ENCODE data around the gene PALLD. TPM values are rescaled to one million over a fixed set of nuclear protein-coding genes. Genes with fewer than 3 reads are reported as not detected.
"Not testable (repeated sequence)": the region's sequence is repeated elsewhere in the genome, so short reads cannot be mapped to it uniquely, and the experiment has no call there.

The PALLD gene
- total RNA-seq, 1 donor from 2014 or later = 22.9 TPM

- no peaks in the 10 kb centered on the region for H3K36me3 Mint-ChIP-seq (ENCODE audit: low read depth)
These were observed 202.5 kb downstream of the PALLD start for GRCh38 chr4:168699224-168699878.

DNA sequence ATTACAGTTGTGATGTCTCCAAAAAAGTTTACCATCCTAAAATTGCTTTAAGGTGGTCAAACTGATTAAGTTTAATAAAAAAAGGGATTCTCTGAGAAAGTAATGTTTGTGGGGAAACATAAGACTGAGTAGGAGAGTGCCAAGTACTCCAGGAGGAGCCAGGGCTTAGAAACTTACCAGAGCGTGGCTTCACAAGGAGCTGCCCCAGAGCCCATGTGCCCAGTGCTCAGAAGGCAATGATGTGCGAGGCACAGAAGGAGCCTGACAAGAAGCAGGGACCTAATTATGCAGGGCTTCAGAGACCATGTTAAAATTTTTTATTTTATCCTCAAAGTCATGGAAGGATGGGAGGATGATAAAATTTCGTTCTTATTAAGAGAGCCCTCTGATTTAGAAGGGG, 204.2 kb downstream of the PALLD start:
- no peak overlapping the region for H3K4me3 Mint-ChIP-seq
- no peak for DNase-seq (ENCODE audit: low spot score)
- H3K27me3 Mint-ChIP-seq (ENCODE audit: insufficient read depth) = no peaks in the 10 kb centered on the region
- no peaks in the 10 kb centered on the region for H3K36me3 Mint-ChIP-seq (ENCODE audit: low read depth)
- no peaks in the 10 kb centered on the region for H3K9me3 Mint-ChIP-seq
- intact Hi-C loops (cut with micrococcal nuclease) = no loop called here
- H3K27ac Mint-ChIP-seq = no peak overlapping the region
- no peaks in the 10 kb centered on the region for H3K4me1 Mint-ChIP-seq (ENCODE audit: low read depth)

More at GRCh38 chr4:168699224-168699878, 202.5 kb downstream of the PALLD start:
- Mint-ChIP-seq H3K4me1 (ENCODE audit: low read depth) (no peaks in the 10 kb centered on the region), H3K27ac (no peak overlapping the region), H3K27me3 (ENCODE audit: insufficient read depth) (no peaks in the 10 kb centered on the region), H3K9me3 (no peaks in the 10 kb centered on the region), H3K4me3 (no peak overlapping the region)
- no peak for DNase-seq (ENCODE audit: low spot score)
- intact Hi-C loops (cut with micrococcal nuclease) = no loop called here

- H3K4me3 Mint-ChIP-seq; H3K9me3 Mint-ChIP-seq; intact Hi-C loops (cut with micrococcal nuclease); H3K4me1 Mint-ChIP-seq (ENCODE audit: low read depth); H3K27ac Mint-ChIP-seq; H3K36me3 Mint-ChIP-seq (ENCODE audit: low read depth); H3K27me3 Mint-ChIP-seq (ENCODE audit: insufficient read depth); DNase-seq (ENCODE audit: low spot score): not testable (repeated sequence)
These were observed 205.8 kb downstream of the PALLD start for GRCh38 chr4:168702581-168703087.

DNA sequence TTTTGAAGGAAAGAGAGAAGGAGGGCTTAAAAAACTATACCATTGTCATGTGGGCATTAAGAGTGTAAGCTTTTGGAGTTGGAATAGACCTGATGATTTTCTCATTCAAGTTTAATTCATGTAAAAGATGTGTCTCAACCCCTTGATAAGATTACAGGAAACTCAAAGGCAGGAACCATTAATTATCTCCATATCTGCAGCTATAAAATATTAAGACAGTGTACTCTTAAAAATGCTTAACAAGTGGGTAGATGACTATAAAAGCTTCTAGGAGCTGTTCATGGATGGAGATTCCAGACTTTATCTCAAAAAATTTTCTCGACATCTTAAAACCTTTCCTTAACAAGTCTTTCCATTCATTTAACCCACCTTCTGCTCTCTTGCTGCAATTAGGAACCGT, 208.3 kb downstream of the PALLD start:
- peaks cover 4% of the 10 kb centered on the region for H3K27me3 Mint-ChIP-seq (ENCODE audit: insufficient read depth)
- no peaks in the 10 kb centered on the region for H3K36me3 Mint-ChIP-seq (ENCODE audit: low read depth)
- no peak for DNase-seq (ENCODE audit: low spot score)
- intact Hi-C loops (cut with micrococcal nuclease) = no loop called here
- H3K27ac Mint-ChIP-seq = no peak overlapping the region
- H3K4me3 Mint-ChIP-seq = no peak overlapping the region
- no peaks in the 10 kb centered on the region for H3K9me3 Mint-ChIP-seq
- no peaks in the 10 kb centered on the region for H3K4me1 Mint-ChIP-seq (ENCODE audit: low read depth)

DNA sequence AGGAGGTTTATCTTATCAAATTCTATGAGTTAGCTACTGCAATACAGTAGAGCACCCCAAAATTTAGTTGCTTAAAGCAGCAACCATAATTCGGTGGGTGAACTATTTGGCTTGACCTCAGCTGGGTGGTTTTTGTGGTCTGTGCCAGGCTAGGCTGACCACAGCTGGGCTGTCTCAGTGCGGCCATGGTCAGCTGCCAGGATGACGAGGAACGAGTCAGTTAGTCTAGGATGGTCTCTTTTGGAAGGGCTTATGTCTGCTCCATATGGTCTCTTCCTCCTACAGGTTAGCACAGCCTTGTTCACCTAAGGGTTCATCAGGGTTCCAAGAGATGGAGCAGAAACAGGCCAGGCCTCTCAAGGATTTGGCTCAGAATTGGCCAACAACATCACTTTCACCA, 210.4 kb downstream of the PALLD start:
- peaks cover 12% of the 10 kb centered on the region for H3K4me1 Mint-ChIP-seq (ENCODE audit: low read depth)
- no peaks in the 10 kb centered on the region for H3K36me3 Mint-ChIP-seq (ENCODE audit: low read depth)
- DNase-seq (ENCODE audit: low spot score) = no peak
- no peak overlapping the region for H3K4me3 Mint-ChIP-seq
- H3K27ac Mint-ChIP-seq = no peak overlapping the region
- intact Hi-C loops (cut with micrococcal nuclease) = no loop called here
- H3K9me3 Mint-ChIP-seq = no peaks in the 10 kb centered on the region
- H3K27me3 Mint-ChIP-seq (ENCODE audit: insufficient read depth) = peaks cover 4% of the 10 kb centered on the region

DNA sequence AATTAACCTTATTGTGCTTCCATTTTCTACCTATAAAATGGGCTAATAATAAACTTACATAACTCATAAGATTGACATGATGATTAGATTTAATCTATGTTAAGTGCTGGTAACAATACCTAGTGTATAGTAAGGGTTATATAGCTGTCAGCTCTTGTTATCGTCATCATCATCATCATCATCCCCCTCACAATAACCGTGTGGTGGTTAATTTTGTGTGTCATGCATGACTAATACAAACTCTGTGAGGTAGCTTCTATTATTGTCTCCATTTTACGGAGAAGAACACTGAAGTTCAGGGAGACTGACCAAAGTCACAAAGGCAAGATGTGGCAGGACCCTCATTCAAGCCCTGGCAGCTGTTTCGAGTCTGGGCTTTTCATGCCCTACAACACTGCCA, 211.3 kb downstream of the PALLD start:
- H3K4me1 Mint-ChIP-seq (ENCODE audit: low read depth) = peaks cover 13% of the 10 kb centered on the region
- H3K9me3 Mint-ChIP-seq = no peaks in the 10 kb centered on the region
- H3K27me3 Mint-ChIP-seq (ENCODE audit: insufficient read depth) = peaks cover 4% of the 10 kb centered on the region
- H3K36me3 Mint-ChIP-seq (ENCODE audit: low read depth) = no peaks in the 10 kb centered on the region
- no peak overlapping the region for H3K4me3 Mint-ChIP-seq
- intact Hi-C loops (cut with micrococcal nuclease) = no loop called here
- H3K27ac Mint-ChIP-seq = no peak overlapping the region
- DNase-seq (ENCODE audit: low spot score) = no peak

DNA sequence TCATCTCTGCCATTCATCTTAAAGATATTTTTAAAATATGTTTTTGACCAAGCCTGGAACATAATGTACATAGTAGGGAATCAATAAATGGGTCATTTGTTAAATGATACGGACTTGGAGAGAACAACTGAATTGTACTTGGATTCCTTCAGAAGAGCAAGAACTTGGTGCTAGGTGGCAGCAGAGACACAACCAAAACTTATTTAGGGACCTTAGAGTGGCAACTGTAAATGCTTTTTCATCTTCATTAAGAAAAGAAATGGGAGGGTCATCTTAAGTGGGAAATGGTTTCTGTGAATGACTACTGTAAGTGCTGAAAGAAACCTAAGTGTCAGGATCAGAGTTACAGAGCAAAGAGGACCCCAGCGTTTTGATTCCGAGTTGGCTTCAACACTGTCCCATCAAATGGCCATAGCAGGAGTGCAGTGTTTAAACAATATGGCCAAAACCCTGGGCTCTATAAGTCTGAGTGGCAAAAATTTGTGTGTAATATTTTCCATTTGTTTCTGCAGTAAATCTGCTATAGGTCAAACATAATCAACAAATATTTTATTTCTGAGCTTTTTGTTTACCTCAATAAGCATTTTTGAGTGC, 213.6 kb downstream of the PALLD start:
- intact Hi-C loops (cut with micrococcal nuclease) = loop anchor here (1.0 to 10.0 kb wide), 2 partner anchors 207 to 294 kb away; no protein-coding TSS in a partner anchor
- Mint-ChIP-seq H3K4me3 (no peak overlapping the region), H3K27ac (no peak overlapping the region), H3K9me3 (no peaks in the 10 kb centered on the region), H3K27me3 (ENCODE audit: insufficient read depth) (peaks cover 4% of the 10 kb centered on the region), H3K4me1 (ENCODE audit: low read depth) (peaks cover 13% of the 10 kb centered on the region), H3K36me3 (ENCODE audit: low read depth) (no peaks in the 10 kb centered on the region)
- DNase-seq (ENCODE audit: low spot score) = no peak

GRCh38 chr4:168711197-168712140, 214.6 kb downstream of the PALLD start:
- Mint-ChIP-seq H3K9me3 (no peaks in the 10 kb centered on the region), H3K4me1 (ENCODE audit: low read depth) (peaks cover 13% of the 10 kb centered on the region), H3K27me3 (ENCODE audit: insufficient read depth) (peaks cover 4% of the 10 kb centered on the region), H3K27ac (peak overlapping the region; percentile 21), H3K4me3 (no peak overlapping the region), H3K36me3 (ENCODE audit: low read depth) (no peaks in the 10 kb centered on the region)
- intact Hi-C loops (cut with micrococcal nuclease) = loop anchor here (10.0 kb wide), 1 partner anchor 293 kb away; no protein-coding TSS in a partner anchor
- no peak for DNase-seq (ENCODE audit: low spot score)

- Mint-ChIP-seq H3K27me3 (ENCODE audit: insufficient read depth) (peaks cover 4% of the 10 kb centered on the region), H3K27ac (no peak overlapping the region), H3K4me1 (ENCODE audit: low read depth) (peaks cover 13% of the 10 kb centered on the region), H3K9me3 (no peaks in the 10 kb centered on the region), H3K36me3 (ENCODE audit: low read depth) (no peaks in the 10 kb centered on the region), H3K4me3 (no peak overlapping the region)
- intact Hi-C loops (cut with micrococcal nuclease) = loop anchor here (10.0 kb wide), 1 partner anchor 292 kb away; no protein-coding TSS in a partner anchor
- no peak for DNase-seq (ENCODE audit: low spot score)
These were observed 215.6 kb downstream of the PALLD start for GRCh38 chr4:168712316-168712890.

- Mint-ChIP-seq H3K27ac (no peak overlapping the region), H3K9me3 (no peaks in the 10 kb centered on the region), H3K4me3 (no peak overlapping the region), H3K36me3 (ENCODE audit: low read depth) (no peaks in the 10 kb centered on the region), H3K27me3 (ENCODE audit: insufficient read depth) (peaks cover 4% of the 10 kb centered on the region), H3K4me1 (ENCODE audit: low read depth) (peaks cover 13% of the 10 kb centered on the region)
- intact Hi-C loops (cut with micrococcal nuclease) = loop anchor here (10.0 kb wide), 1 partner anchor 292 kb away; no protein-coding TSS in a partner anchor
- no peak for DNase-seq (ENCODE audit: low spot score)
These were observed 216.4 kb downstream of the PALLD start for GRCh38 chr4:168713253-168713652.

DNA sequence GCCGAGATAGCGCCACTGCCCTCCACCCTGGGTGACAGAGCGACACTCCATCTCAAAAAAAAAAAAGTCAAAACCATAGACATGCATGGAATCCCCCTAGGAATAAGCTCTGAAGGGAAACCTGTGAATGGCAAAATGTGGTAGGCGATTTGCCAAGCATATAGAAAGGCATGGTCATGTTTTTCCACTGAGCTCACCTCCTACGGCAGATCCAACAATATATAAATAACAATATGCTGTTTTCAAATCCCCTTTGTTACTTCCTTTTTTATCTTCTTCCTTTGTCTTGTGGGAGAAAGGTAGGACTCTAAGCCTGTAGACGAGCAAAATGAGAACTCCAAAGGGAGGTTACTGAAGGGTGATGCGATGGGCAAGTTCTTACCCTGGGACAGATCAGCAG, 219.0 kb downstream of the PALLD start:
- Mint-ChIP-seq H3K36me3 (ENCODE audit: low read depth) (no peaks in the 10 kb centered on the region), H3K27me3 (ENCODE audit: insufficient read depth) (no peaks in the 10 kb centered on the region), H3K4me1 (ENCODE audit: low read depth) (peaks cover 13% of the 10 kb centered on the region), H3K27ac (no peak overlapping the region), H3K4me3 (no peak overlapping the region), H3K9me3 (no peaks in the 10 kb centered on the region)
- intact Hi-C loops (cut with micrococcal nuclease) = loop anchor here (10.0 kb wide), 1 partner anchor 289 kb away; no protein-coding TSS in a partner anchor
- DNase-seq (ENCODE audit: low spot score) = no peak

DNA sequence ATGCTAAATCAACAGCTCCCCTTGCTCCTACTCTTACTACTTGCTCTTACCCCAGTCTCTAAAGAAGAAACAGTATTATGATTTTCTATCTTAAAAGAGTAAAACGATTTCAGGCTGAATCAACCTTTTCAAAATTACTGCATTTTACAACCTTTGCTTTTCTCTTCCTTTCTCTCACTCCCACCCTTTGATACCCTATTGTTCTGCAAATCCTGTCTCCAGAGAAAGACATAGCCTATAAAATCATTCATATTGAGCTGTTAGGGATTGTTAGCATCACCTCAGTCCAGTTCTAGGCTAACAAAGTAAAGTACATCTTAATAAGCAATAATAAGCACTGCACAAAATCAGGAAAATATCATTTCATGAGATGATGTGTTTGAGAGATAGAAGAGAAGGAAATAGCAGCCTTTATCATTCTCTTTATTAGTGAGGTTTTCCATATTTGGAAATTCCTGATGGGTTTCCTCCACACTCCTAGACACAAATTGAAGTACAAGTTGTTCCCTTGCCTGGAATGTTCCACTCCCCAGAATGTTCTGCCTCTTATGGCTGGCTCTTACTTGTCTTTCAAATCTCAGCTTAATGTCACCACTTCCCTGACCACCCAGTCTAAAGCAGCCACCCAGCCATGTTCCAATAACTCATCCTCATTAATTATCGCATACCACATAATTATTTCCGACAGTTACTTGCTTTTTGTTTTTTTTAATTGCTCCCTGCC, 219.7 kb downstream of the PALLD start:
- H3K27ac Mint-ChIP-seq = no peak overlapping the region
- H3K4me3 Mint-ChIP-seq = no peak overlapping the region
- DNase-seq (ENCODE audit: low spot score) = no peak
- H3K36me3 Mint-ChIP-seq (ENCODE audit: low read depth) = no peaks in the 10 kb centered on the region
- intact Hi-C loops (cut with micrococcal nuclease) = loop anchor here (10.0 kb wide), 1 partner anchor 288 kb away; no protein-coding TSS in a partner anchor
- H3K4me1 Mint-ChIP-seq (ENCODE audit: low read depth) = peaks cover 7% of the 10 kb centered on the region
- no peaks in the 10 kb centered on the region for H3K27me3 Mint-ChIP-seq (ENCODE audit: insufficient read depth)
- H3K9me3 Mint-ChIP-seq = no peaks in the 10 kb centered on the region

All from activated T-helper 1 cell treated with anti-CD3 and anti-CD28 coated beads, Interleukin-12 subunit alpha, Interleukin-12 subunit beta, Interleukin-2, Interleukin-4 antibody, amounts not matched to agents 30 ng/mL and 10 ng/mL and 1 ng/mL, durations not matched to agents 14 hours and 24 hours and 36 hours (primary cell).